ENCODE data around the gene ADAMTS7. TPM values are rescaled to one million over a fixed set of nuclear protein-coding genes. Genes with fewer than 3 reads are reported as not detected.

The ADAMTS7 gene
- total RNA-seq, 1 experiment from 2014 or later = 12.0 TPM

DNA sequence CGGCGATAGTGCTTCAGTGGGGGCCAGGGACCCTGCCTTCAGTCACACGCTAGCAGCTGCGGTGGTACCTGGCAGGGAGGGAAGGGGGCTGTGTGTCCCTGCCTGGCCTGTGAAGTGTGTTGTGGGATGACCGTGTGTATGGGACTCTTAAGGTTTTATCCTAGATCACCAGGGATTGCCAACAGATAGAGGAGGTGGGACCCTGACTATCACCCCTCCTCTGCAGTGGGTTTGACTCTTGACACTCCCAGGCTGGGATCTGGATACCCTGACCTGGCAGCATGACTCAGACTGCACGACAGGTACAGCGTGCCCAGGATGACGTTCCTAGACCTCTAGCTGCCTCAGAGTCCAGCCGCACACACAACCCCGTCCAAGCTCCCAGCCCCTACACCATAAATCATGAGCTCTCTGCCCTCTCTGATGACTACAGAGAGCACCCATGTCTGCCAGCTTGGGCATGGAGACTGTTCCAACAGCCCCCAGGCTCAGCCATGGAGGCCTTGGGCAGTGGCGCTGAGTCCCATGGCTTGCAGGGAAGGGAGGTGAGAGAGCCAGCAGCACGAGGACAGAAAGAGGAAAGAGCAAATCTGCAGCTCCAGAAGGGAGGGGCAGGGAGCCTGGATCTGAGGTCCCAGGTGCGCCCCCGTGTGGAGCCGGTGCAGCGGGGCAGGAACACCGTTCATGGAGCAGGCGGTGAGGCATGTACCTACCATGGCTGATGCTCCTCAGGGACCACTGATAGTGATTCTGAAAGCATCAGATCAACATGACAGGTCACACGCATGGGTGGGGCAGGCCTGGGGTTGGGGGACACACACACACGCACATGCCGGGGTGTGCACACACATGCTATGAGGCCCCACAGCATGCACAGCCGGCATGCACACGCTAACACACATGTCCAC lies 71.0 kb downstream of the ADAMTS7 start:
- Histone ChIP-seq H3K79me2 (ENCODE audit: insufficient read depth, low read length) (no peaks in the 10 kb centered on the region), H4K20me1 (ENCODE audit: insufficient read depth) (no peaks in the 10 kb centered on the region), H3K4me2 (ENCODE audit: low read length) (peak overlapping the region; percentile 72), H3K4me1 (ENCODE audit: control insufficient read depth in 1 of 2, insufficient read depth in 2 of 2, low read length in 2 of 2) (peaks cover 0 to 13% of the 10 kb centered on the region in 2 experiments; a peak in 2 of 4 replicates), H3K27ac (ENCODE audit: low read depth, low read length) (no peak overlapping the region), H3K9me3 (ENCODE audit: control insufficient read depth in 1 of 2, insufficient read depth in 1 of 2, low read depth in 1 of 2, low read length in 2 of 2) (no peaks in the 10 kb centered on the region), H3K9me2 (ENCODE audit: insufficient read depth) (no peaks in the 10 kb centered on the region), H3K27me3 (ENCODE audit: insufficient read depth, low read length) (no peaks in the 10 kb centered on the region), H3K36me3 (ENCODE audit: control insufficient read depth in 1 of 2, insufficient read depth in 2 of 2, low read length in 2 of 2) (no peaks in the 10 kb centered on the region), H2AFZ (ENCODE audit: low read depth, low read length, poor library complexity, severe bottlenecking) (no peak overlapping the region), H3K9ac (ENCODE audit: low read length) (no peak overlapping the region), H3K4me3 (replicated peaks in 1 of 2; ENCODE audit: low read depth in 1 of 2, low read length in 2 of 2) (no peak overlapping the region)
- POLR2A ChIA-PET = interaction anchor here (0.6 to 1.3 kb wide), 2 partner anchors 13 to 445 kb away, joined by 3 to 4 read pairs; no protein-coding TSS in a partner anchor
- RAD21 ChIA-PET (ENCODE audit: low non-redundant PET in 1 of 2, low total read pairs in 2 of 2, uncharacterized antibody in 2 of 2, unreplicated experiment in 2 of 2) = interaction anchor here in 1 of 2 experiments (0.9 kb wide), 1 partner anchor 24 kb away, joined by 3 read pairs; no protein-coding TSS in a partner anchor
- no TSS peak for BruUV-seq (replicated peaks)
- DNase-seq (ENCODE audit: low read depth, low spot score) = peak; percentile 45
- TF ChIP-seq, protein P1, sequence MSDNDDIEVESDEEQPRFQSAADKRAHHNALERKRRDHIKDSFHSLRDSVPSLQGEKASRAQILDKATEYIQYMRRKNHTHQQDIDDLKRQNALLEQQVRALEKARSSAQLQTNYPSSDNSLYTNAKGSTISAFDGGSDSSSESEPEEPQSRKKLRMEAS (IDR thresholded peaks at IDR 0.05) = peak; percentile 59
- 0 out of 2 replicates have a peak, but pooled peaks have one; percentile 15 for TF ChIP-seq CBX3 (IDR thresholded peaks at IDR 0.05; ENCODE audit: low read depth)
- TF ChIP-seq, protein P2, sequence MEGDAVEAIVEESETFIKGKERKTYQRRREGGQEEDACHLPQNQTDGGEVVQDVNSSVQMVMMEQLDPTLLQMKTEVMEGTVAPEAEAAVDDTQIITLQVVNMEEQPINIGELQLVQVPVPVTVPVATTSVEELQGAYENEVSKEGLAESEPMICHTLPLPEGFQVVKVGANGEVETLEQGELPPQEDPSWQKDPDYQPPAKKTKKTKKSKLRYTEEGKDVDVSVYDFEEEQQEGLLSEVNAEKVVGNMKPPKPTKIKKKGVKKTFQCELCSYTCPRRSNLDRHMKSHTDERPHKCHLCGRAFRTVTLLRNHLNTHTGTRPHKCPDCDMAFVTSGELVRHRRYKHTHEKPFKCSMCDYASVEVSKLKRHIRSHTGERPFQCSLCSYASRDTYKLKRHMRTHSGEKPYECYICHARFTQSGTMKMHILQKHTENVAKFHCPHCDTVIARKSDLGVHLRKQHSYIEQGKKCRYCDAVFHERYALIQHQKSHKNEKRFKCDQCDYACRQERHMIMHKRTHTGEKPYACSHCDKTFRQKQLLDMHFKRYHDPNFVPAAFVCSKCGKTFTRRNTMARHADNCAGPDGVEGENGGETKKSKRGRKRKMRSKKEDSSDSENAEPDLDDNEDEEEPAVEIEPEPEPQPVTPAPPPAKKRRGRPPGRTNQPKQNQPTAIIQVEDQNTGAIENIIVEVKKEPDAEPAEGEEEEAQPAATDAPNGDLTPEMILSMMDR (IDR thresholded peaks at IDR 0.05 in 2 of 3, conservative IDR thresholded peaks at IDR 0.05 in 1 of 3; ENCODE audit: borderline replicate concordance in 1 of 3, insufficient read depth in 1 of 3, low read depth in 2 of 3, low read length in 2 of 3) = peak; percentile 52 to 85 (median 75); a peak in 5 of 6 replicates
- peak; percentile 54 for TF ChIP-seq RAD21 (IDR thresholded peaks at IDR 0.05; ENCODE audit: low read depth)
- TF ChIP-seq POLR2AphosphoS5 (IDR thresholded peaks at IDR 0.05; ENCODE audit: low read depth, low read length) = no peak
- peak; percentile 80 for ATAC-seq
- intact Hi-C loops (cut with micrococcal nuclease) = loop anchor here (5.0 kb wide), 1 partner anchor 828 kb away; no protein-coding TSS in a partner anchor
- CTCF ChIA-PET = interaction anchor here (0.8 to 1.7 kb wide), 9 partner anchors 11 to 441 kb away, joined by 3 to 12 read pairs (median 4); partner anchors contain the start of gene SKIC8

All from HCT116 (cell line).